ENCODE data around the gene ACOX1. TPM values are rescaled to one million over a fixed set of nuclear protein-coding genes. Genes with fewer than 3 reads are reported as not detected.

The ACOX1 gene
- total RNA-seq, 1 donor from 2014 or later = 9.7 TPM

DNA sequence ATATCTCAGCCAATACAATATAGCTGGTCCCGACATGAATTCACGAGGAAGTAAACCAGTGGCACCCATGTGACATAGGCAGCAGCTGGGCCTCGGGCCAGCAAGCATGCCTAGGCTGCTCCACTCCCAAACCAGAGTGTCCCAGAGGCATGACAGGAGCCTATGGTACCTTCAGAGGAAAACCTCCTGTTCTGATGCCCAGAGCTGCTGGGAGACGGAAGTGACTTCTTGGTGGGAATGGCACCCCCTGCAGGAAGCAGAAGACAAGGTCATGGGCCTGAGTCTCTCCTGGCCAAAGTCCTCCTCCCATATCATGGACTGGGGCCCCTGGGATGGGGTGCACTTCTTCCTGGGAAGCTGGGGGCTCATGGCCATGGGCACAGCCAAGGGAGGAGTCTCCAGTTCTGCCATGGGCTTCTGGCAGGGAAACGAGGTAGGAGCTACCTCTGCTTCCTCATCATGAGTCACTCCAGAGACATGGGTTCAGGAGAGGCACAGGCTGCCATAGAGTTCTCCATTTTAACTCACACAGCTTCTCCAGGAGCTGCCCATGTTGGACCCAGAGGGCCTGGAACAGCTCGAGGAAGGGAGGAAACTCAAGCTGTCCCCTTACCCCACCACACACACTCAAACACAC lies 51.6 kb downstream of the ACOX1 start:
- H3K27me3 Mint-ChIP-seq (ENCODE audit: insufficient read depth, low read depth) = peaks cover 2% of the 10 kb centered on the region
- no peaks in the 10 kb centered on the region for H3K9me3 Mint-ChIP-seq
- Histone ChIP-seq H3F3A (ENCODE audit: low read depth) (no peaks in the 10 kb centered on the region), H3K4me2 (no peak overlapping the region), H3K36me3 (no peaks in the 10 kb centered on the region), H3K27ac (no peak overlapping the region), H3K4me3 (no peak overlapping the region), H4K20me1 (ENCODE audit: low read depth) (no peaks in the 10 kb centered on the region), H3K4me1 (no peaks in the 10 kb centered on the region), H3K79me2 (ENCODE audit: low read depth) (no peaks in the 10 kb centered on the region), H3K9ac (no peak overlapping the region), H3K9me3 (ENCODE audit: low read depth) (no peaks in the 10 kb centered on the region), H3K27me3 (no peaks in the 10 kb centered on the region), H2AFZ (replicated peaks) (no peak overlapping the region)
- no peak overlapping the region for H3K4me3 Mint-ChIP-seq
- no peaks in the 10 kb centered on the region for H3K4me1 Mint-ChIP-seq
- DNase-seq (ENCODE audit: low spot score) = peak; percentile 23
- no peak overlapping the region for H3K27ac Mint-ChIP-seq
- TF ChIP-seq, protein P1, sequence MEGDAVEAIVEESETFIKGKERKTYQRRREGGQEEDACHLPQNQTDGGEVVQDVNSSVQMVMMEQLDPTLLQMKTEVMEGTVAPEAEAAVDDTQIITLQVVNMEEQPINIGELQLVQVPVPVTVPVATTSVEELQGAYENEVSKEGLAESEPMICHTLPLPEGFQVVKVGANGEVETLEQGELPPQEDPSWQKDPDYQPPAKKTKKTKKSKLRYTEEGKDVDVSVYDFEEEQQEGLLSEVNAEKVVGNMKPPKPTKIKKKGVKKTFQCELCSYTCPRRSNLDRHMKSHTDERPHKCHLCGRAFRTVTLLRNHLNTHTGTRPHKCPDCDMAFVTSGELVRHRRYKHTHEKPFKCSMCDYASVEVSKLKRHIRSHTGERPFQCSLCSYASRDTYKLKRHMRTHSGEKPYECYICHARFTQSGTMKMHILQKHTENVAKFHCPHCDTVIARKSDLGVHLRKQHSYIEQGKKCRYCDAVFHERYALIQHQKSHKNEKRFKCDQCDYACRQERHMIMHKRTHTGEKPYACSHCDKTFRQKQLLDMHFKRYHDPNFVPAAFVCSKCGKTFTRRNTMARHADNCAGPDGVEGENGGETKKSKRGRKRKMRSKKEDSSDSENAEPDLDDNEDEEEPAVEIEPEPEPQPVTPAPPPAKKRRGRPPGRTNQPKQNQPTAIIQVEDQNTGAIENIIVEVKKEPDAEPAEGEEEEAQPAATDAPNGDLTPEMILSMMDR (IDR thresholded peaks at IDR 0.05) = peak; percentile 50
- TF ChIP-seq EZH2 (IDR thresholded peaks at IDR 0.05) = no peak
- peaks cover 6% of the 10 kb centered on the region for H3K36me3 Mint-ChIP-seq

DNA sequence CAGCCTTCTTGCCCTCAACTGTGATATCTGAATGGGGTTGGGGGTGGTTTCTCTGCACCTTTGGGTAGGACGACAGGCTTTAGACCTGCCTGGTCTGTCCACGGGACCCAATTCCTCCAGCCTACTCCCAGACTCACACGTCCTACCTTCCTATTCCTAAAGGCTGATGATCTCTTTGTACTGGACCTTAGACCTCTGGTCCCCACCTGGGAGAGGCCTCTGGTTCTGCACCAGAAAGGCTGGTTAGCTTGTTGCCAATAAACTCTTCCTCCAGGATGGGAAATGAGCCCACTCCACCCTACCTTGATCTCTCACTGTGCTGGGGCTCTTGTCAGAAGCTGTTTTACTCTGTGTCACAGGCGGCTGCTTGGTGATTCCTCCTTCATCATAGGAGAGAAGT lies 52.5 kb downstream of the ACOX1 start:
- no peaks in the 10 kb centered on the region for H3K9me3 Mint-ChIP-seq
- Histone ChIP-seq H3K27me3 (no peaks in the 10 kb centered on the region), H3K4me3 (no peak overlapping the region), H3K4me1 (no peaks in the 10 kb centered on the region), H3K36me3 (no peaks in the 10 kb centered on the region), H4K20me1 (ENCODE audit: low read depth) (no peaks in the 10 kb centered on the region), H3K79me2 (ENCODE audit: low read depth) (no peaks in the 10 kb centered on the region), H3K9ac (no peak overlapping the region), H3F3A (ENCODE audit: low read depth) (no peaks in the 10 kb centered on the region), H3K27ac (no peak overlapping the region), H2AFZ (replicated peaks) (no peak overlapping the region), H3K9me3 (ENCODE audit: low read depth) (no peaks in the 10 kb centered on the region), H3K4me2 (no peak overlapping the region)
- TF ChIP-seq, protein P1 (IDR thresholded peaks at IDR 0.05) = no peak
- TF ChIP-seq EZH2phosphoT487 (IDR thresholded peaks at IDR 0.05) = no peak
- no peak for TF ChIP-seq EZH2 (IDR thresholded peaks at IDR 0.05)
- no peaks in the 10 kb centered on the region for H3K4me1 Mint-ChIP-seq
- H3K4me3 Mint-ChIP-seq = no peak overlapping the region
- peaks cover 3% of the 10 kb centered on the region for H3K36me3 Mint-ChIP-seq
- no peak overlapping the region for H3K27ac Mint-ChIP-seq
- peaks cover 2% of the 10 kb centered on the region for H3K27me3 Mint-ChIP-seq (ENCODE audit: insufficient read depth, low read depth)
- no peak for DNase-seq (ENCODE audit: low spot score)

GRCh38 chr17:75925912-75926311 lies 53.1 kb downstream of the ACOX1 start:
- H3K4me2 ChIP-seq = no peak overlapping the region
- H3K9me3 ChIP-seq (ENCODE audit: low read depth) = no peaks in the 10 kb centered on the region
- no peaks in the 10 kb centered on the region for H4K20me1 ChIP-seq (ENCODE audit: low read depth)
- no peaks in the 10 kb centered on the region for H3K79me2 ChIP-seq (ENCODE audit: low read depth)
- H3F3A ChIP-seq (ENCODE audit: low read depth) = no peaks in the 10 kb centered on the region
- H3K36me3 ChIP-seq = no peaks in the 10 kb centered on the region
- no peaks in the 10 kb centered on the region for H3K4me1 ChIP-seq
- no peaks in the 10 kb centered on the region for H3K27me3 ChIP-seq
- no peak overlapping the region for H3K27ac ChIP-seq
- Mint-ChIP-seq H3K36me3 (peaks cover 3% of the 10 kb centered on the region), H3K4me3 (no peak overlapping the region), H3K27me3 (ENCODE audit: insufficient read depth, low read depth) (peaks cover 2% of the 10 kb centered on the region), H3K4me1 (no peaks in the 10 kb centered on the region), H3K9me3 (no peaks in the 10 kb centered on the region), H3K27ac (no peak overlapping the region)
- no peak for DNase-seq (ENCODE audit: low spot score)
- no peak overlapping the region for H3K4me3 ChIP-seq
- TF ChIP-seq, protein P1 (IDR thresholded peaks at IDR 0.05) = no peak
- TF ChIP-seq EZH2 (IDR thresholded peaks at IDR 0.05) (no peak), EZH2phosphoT487 (IDR thresholded peaks at IDR 0.05) (no peak)
- H2AFZ ChIP-seq (replicated peaks) = no peak overlapping the region
- H3K9ac ChIP-seq = no peak overlapping the region
